Bronchial epithelial cell (primary cell): ENCODE results near the gene DGKI. TPM values are rescaled to one million over a fixed set of nuclear protein-coding genes. Genes with fewer than 3 reads are reported as not detected.

ENCODE experiments used
- DNase-seq: peaks from one replicate; pipeline ENCODE4 v3.0.0-alpha.2; 2010; ENCODE audit warnings: low read depth
- FAIRE-seq: peaks from 2 replicates; lab custom pipeline; 2011; peaks lifted over from hg19 to GRCh38; lab: Jason Lieb, UNC
- H3K27me3 ChIP-seq: 2 replicates; pipeline ENCODE4 v1.5.1; 2011; ENCODE audit warnings: low read length; ENCODE audit not compliant: control insufficient read depth, insufficient read depth
- H3K36me3 ChIP-seq: 2 replicates; pipeline ENCODE4 v1.5.1; 2011; ENCODE audit warnings: low read length; ENCODE audit not compliant: control insufficient read depth, insufficient read depth
- H3K4me3 ChIP-seq: 2 replicates; pipeline ENCODE4 v1.5.1; 2011; ENCODE audit warnings: mild to moderate bottlenecking, low read depth, low read length, control low read depth
- total RNA-seq: library from RNA; depleted of rRNA; stranded (reverse); fragments of >200 nt; gene quantifications from 2 replicates; pipeline ENCODE4 v1.2.1, GENCODE V29; 2014
- TF ChIP-seq, protein P1 (sequence below): IDR thresholded peaks from 2 replicates; pipeline ENCODE4 v1.5.1; 2011; ENCODE audit warnings: mild to moderate bottlenecking, moderate library complexity, low read length, control low read depth, inconsistent platforms; ENCODE audit not compliant: insufficient read depth, severe bottlenecking

The DGKI gene
- total RNA-seq, 1 donor from 2014 or later = under 0.01 TPM

GRCh38 chr7:137741443-137741842 lies 105.3 kb downstream of the DGKI start:
- Histone ChIP-seq H3K4me3 (no peak overlapping the region), H3K36me3 (no peaks in the 10 kb centered on the region), H3K27me3 (no peaks in the 10 kb centered on the region)
- DNase-seq = no peak
- no peak for FAIRE-seq
- TF ChIP-seq, protein P1, sequence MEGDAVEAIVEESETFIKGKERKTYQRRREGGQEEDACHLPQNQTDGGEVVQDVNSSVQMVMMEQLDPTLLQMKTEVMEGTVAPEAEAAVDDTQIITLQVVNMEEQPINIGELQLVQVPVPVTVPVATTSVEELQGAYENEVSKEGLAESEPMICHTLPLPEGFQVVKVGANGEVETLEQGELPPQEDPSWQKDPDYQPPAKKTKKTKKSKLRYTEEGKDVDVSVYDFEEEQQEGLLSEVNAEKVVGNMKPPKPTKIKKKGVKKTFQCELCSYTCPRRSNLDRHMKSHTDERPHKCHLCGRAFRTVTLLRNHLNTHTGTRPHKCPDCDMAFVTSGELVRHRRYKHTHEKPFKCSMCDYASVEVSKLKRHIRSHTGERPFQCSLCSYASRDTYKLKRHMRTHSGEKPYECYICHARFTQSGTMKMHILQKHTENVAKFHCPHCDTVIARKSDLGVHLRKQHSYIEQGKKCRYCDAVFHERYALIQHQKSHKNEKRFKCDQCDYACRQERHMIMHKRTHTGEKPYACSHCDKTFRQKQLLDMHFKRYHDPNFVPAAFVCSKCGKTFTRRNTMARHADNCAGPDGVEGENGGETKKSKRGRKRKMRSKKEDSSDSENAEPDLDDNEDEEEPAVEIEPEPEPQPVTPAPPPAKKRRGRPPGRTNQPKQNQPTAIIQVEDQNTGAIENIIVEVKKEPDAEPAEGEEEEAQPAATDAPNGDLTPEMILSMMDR = no peak

DNA sequence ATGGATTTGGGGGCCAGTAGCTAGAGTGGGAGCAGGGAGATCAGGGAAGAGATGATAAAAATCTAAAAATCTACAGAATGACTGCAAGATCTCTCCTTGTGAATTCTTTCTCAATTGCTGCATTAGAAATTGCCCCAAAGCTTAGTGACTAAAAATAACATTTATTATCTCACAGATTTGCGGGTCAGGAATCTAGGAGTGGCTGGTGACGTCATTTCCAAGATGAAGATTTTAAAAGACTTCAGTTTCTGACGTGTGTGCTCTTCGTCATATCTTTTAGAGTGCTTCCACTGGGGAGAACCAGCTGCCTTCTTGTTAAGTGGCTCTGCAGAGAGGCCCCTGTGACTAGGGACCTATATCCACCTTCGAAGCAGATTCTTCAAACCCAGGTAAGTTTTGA lies 112.6 kb downstream of the DGKI start:
- Histone ChIP-seq H3K4me3 (no peak overlapping the region), H3K36me3 (no peaks in the 10 kb centered on the region), H3K27me3 (no peaks in the 10 kb centered on the region)
- no peak for DNase-seq
- no peak for FAIRE-seq
- TF ChIP-seq, protein P1 = no peak

DNA sequence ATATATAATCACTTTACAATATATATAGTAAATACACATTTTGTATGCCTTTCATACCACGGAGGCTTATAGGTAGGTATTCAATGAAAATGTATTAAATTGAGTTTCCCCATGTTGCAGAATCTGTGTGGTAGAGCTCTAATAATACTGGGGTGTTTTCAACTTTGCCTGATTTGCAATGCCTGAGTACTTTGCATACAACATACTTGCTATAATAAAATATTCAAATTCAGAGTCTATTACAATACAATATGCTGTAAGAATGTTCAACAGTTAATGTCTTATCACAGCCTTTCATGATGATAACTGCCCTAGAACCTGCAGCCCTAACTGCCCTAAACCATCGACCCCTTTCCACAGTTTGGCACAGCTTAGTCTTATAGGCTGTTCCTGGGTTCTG lies 114.6 kb downstream of the DGKI start:
- DNase-seq = no peak
- Histone ChIP-seq H3K27me3 (no peaks in the 10 kb centered on the region), H3K4me3 (no peak overlapping the region), H3K36me3 (no peaks in the 10 kb centered on the region)
- TF ChIP-seq, protein P1 = no peak
- no peak for FAIRE-seq

DNA sequence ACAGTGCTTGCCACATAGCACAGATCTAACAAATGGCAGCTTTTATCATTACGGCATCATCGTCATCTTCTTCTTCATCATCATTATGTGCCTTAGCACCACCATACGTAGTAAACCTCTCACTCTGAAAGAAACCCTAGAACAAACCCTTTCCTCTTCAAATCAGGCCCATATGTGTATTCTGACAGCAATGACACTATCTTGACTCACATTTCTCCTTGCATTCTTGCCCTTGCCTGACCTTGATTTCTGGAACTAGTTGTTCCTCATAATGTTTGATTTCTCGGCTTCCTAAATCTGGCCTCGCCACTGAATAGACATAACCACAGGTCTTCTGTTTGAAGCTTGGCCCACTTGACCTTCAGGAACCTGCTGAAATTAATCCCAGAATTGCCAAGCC lies 115.3 kb downstream of the DGKI start:
- DNase-seq = no peak
- Histone ChIP-seq H3K27me3 (no peaks in the 10 kb centered on the region), H3K36me3 (no peaks in the 10 kb centered on the region), H3K4me3 (no peak overlapping the region)
- no peak for FAIRE-seq
- TF ChIP-seq, protein P1 = no peak

DNA sequence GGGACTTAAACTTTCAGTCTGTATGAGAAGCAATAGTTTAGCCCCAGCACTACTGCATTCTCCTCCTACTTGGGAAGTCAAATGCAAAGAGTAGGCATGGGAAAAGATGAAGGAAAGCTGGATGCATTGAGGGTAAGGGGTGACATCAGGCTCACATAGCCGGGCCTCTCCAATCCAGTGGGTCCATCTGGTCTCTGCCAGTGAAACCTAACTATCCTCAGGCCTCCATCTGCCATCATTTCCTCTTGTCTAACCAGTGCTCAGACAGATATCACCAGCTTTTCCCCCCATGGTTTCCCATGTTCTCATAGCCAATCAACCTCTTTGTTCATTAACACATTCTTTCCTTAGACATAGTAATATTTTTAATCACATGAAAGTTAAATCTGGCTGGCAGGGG lies 118.3 kb downstream of the DGKI start:
- no peaks in the 10 kb centered on the region for H3K27me3 ChIP-seq
- FAIRE-seq = no peak
- TF ChIP-seq, protein P1 = no peak

GRCh38 chr7:137727413-137727812 lies 119.4 kb downstream of the DGKI start:
- Histone ChIP-seq H3K27me3 (no peaks in the 10 kb centered on the region), H3K4me3 (no peak overlapping the region), H3K36me3 (no peaks in the 10 kb centered on the region)
- TF ChIP-seq, protein P1 = no peak
- no peak for FAIRE-seq
- DNase-seq = no peak

More for the DNA sequence above, 118.3 kb downstream of the DGKI start:
- no peaks in the 10 kb centered on the region for H3K36me3 ChIP-seq
- no peak for DNase-seq
- H3K4me3 ChIP-seq = no peak overlapping the region
